Prostate gland (tissue), 2 donors: ENCODE data around the gene ATP1A1. TPM values are rescaled to one million over a fixed set of nuclear protein-coding genes. Genes with fewer than 3 reads are reported as not detected.

Experiments used
- DNase-seq: peaks from one replicate; pipeline ENCODE4 v3.0.0-alpha.2; 2019; ENCODE audit warnings: low spot score
- H3K27ac ChIP-seq, 2 donors: fragments of 200-600 bp; sonication (generic); 2 replicates each; pipeline ENCODE4 v1.5.1; 2017 to 2019
- H3K27me3 ChIP-seq: fragments of 200-600 bp; sonication (generic); replicated peaks from 2 replicates; pipeline ENCODE4 v1.5.1; 2019; ENCODE audit not compliant: insufficient read depth
- H3K36me3 ChIP-seq, 2 donors: fragments of 200-600 bp; sonication (generic); 1 replicate in 1 of 2; 2 replicates in 1 of 2; pipeline versions ENCODE4 v1.5.1 to v1.8.1; 2017 to 2019
- H3K4me1 ChIP-seq: fragments of 200-600 bp; sonication (generic); replicated peaks from 2 replicates; pipeline ENCODE4 v1.5.1; 2019
- H3K4me3 ChIP-seq, 2 donors: fragments of 200-600 bp; sonication (generic); 2 replicates each; pipeline ENCODE4 v1.5.1; 2017 to 2019
- H3K9me3 ChIP-seq: fragments of 200-600 bp; sonication (generic); 2 replicates; pipeline ENCODE4 v1.5.1; 2017
- CTCF ChIP-seq, 4 experiments: fragments of 200-600 bp in 2 of 4; fragments of 450-650 bp in 2 of 4; sonication (generic) in 2 of 4; IDR thresholded peaks; 1 replicate in 3 of 4; 2 replicates in 1 of 4; pipeline ENCODE4 v1.5.1; 2016 to 2019; ENCODE audit warnings: antibody characterized with exemption in 4 of 4, mild to moderate bottlenecking in 2 of 4, moderate library complexity in 2 of 4
- POLR2A ChIP-seq: fragments of 450-650 bp; IDR thresholded peaks from one replicate; pipeline ENCODE4 v1.6.1; 2016; ENCODE audit warnings: antibody characterized with exemption, mild to moderate bottlenecking
- POLR2AphosphoS5 ChIP-seq: sonication (generic); formaldehyde crosslinking; IDR thresholded peaks from one replicate; pipeline ENCODE4 v1.6.1; 2017; ENCODE audit warnings: antibody characterized with exemption
- WGBS: methylation state at CpG from one replicate; pipeline ENCODE4 v1.1.5; 2018; 5-methylcytosine and 5-hydroxymethylcytosine counted together
- intact Hi-C: fragments of 100-400 bp; cut with DNase I; formaldehyde crosslinking; loops from one replicate; pipeline ENCODE4 v1.14.2; 2022
- total RNA-seq, 2 donors: library from RNA; depleted of rRNA; stranded (reverse); fragments of >200 nt; gene quantifications; one replicate each; pipeline ENCODE4 v1.1.0, GENCODE V29; 2016

The ATP1A1 gene
- total RNA-seq, 2 donors from 2014 or later = 365 to 536 TPM

- H3K27me3 ChIP-seq = no peaks in the 10 kb centered on the region
- no peak for TF ChIP-seq POLR2A
- no peak for TF ChIP-seq CTCF (IDR thresholded peaks at IDR 0.05)
- TF ChIP-seq POLR2AphosphoS5 = no peak
- intact Hi-C loops = no loop called here
- no peaks in the 10 kb centered on the region for H3K9me3 ChIP-seq
- H3K4me3 ChIP-seq = no peak overlapping the region
- no peak overlapping the region for H3K27ac ChIP-seq
- WGBS = 70% methylated on average over 11 of the region's 11 CpGs
- no peak for DNase-seq
- H3K36me3 ChIP-seq = no peaks in the 10 kb centered on the region
- peaks cover under 1% of the 10 kb centered on the region for H3K4me1 ChIP-seq
These were observed 37.0 kb upstream of the ATP1A1 start for GRCh38 chr1:116335850-116336624.

GRCh38 chr1:116337398-116337797 is 35.6 kb upstream of the ATP1A1 start:
- no peaks in the 10 kb centered on the region for H3K36me3 ChIP-seq
- intact Hi-C loops = no loop called here
- H3K27ac ChIP-seq = peak overlapping the region in 1 of 2 donors; percentile 56
- no peaks in the 10 kb centered on the region for H3K9me3 ChIP-seq
- WGBS = 79% methylated on average over 7 of the region's 7 CpGs
- H3K4me1 ChIP-seq = no peaks in the 10 kb centered on the region
- DNase-seq = no peak
- TF ChIP-seq CTCF (IDR thresholded peaks at IDR 0.05) (no peak), POLR2A (no peak), POLR2AphosphoS5 (peak; percentile 32)
- no peaks in the 10 kb centered on the region for H3K27me3 ChIP-seq
- no peak overlapping the region for H3K4me3 ChIP-seq

- Histone ChIP-seq H3K27me3 (no peaks in the 10 kb centered on the region), H3K36me3 (no peaks in the 10 kb centered on the region), H3K4me1 (no peaks in the 10 kb centered on the region), H3K9me3 (no peaks in the 10 kb centered on the region), H3K27ac (no peak overlapping the region), H3K4me3 (no peak overlapping the region)
- DNase-seq = no peak
- WGBS = 89% methylated on average over 2 of the region's 2 CpGs
- TF ChIP-seq POLR2AphosphoS5 (no peak), CTCF (IDR thresholded peaks at IDR 0.05) (no peak), POLR2A (no peak)
- intact Hi-C loops = no loop called here
These were observed 34.6 kb upstream of the ATP1A1 start for GRCh38 chr1:116338400-116338799.

GRCh38 chr1:116340506-116341231 is 32.4 kb upstream of the ATP1A1 start:
- intact Hi-C loops = no loop called here
- DNase-seq = no peak
- WGBS = 75% methylated on average over 2 of the region's 2 CpGs
- H3K36me3 ChIP-seq = no peaks in the 10 kb centered on the region
- H3K27ac ChIP-seq = no peak overlapping the region
- no peaks in the 10 kb centered on the region for H3K4me1 ChIP-seq
- no peaks in the 10 kb centered on the region for H3K9me3 ChIP-seq
- H3K4me3 ChIP-seq = no peak overlapping the region
- no peak for TF ChIP-seq POLR2A
- no peak for TF ChIP-seq CTCF (IDR thresholded peaks at IDR 0.05)
- TF ChIP-seq POLR2AphosphoS5 = no peak
- H3K27me3 ChIP-seq = no peaks in the 10 kb centered on the region
